K562 (cell line): Measurements from ENCODE around the gene MTHFR. TPM values are rescaled to one million over a fixed set of nuclear protein-coding genes. Genes with fewer than 3 reads are reported as not detected.
A peak's percentile ranks its signal among the peaks of the same experiment; 100 is the strongest.

Experiments used
- CSDE1 ChIP-seq, 2 experiments: fragments of 450-650 bp; IDR thresholded peaks; 2 replicates each; pipeline ENCODE4 v1.6.1; 2016; ENCODE audit warnings: mild to moderate bottlenecking in 1 of 2
- CXXC5 ChIP-seq: fragments of 250-450 bp; sonication (Bioruptor Pico); IDR thresholded peaks from 2 replicates; pipeline ENCODE4 v1.8.0; 2022; ENCODE audit warnings: inconsistent platforms, mild to moderate bottlenecking, moderate library complexity
- DACH1 ChIP-seq: fragments of 450-650 bp; IDR thresholded peaks from 2 replicates; pipeline ENCODE4 v1.6.1; 2018; ENCODE audit not compliant: partially characterized antibody
- ESRRA ChIP-seq: fragments of 450-650 bp; IDR thresholded peaks from 2 replicates; pipeline ENCODE4 v1.6.1; 2014; ENCODE audit warnings: low read depth, mild to moderate bottlenecking, moderate library complexity, borderline replicate concordance
- HOXB6 ChIP-seq: fragments of 250-450 bp; sonication (Bioruptor Pico); IDR thresholded peaks from 2 replicates; pipeline ENCODE4 v1.5.1; 2022; ENCODE audit warnings: mild to moderate bottlenecking, borderline replicate concordance
- MECOM ChIP-seq: fragments of 250-450 bp; sonication (Bioruptor Pico); IDR thresholded peaks from 2 replicates; pipeline ENCODE4 v1.8.0; 2022; ENCODE audit warnings: inconsistent platforms
- MYBL2 ChIP-seq, 2 experiments: fragments of 450-650 bp in 1 of 2; sonication (generic) in 1 of 2; formaldehyde crosslinking in 1 of 2; IDR thresholded peaks; 2 replicates each; pipeline versions ENCODE4 v1.6.1 to v1.8.1; 2017 to 2022; ENCODE audit warnings: borderline replicate concordance in 1 of 2, inconsistent platforms in 1 of 2, low read depth in 1 of 2, mild to moderate bottlenecking in 1 of 2, missing genetic modification reagents in 1 of 2, moderate library complexity in 1 of 2
- NFRKB ChIP-seq: fragments of 450-650 bp; IDR thresholded peaks from 2 replicates; pipeline ENCODE4 v1.6.1; 2016; ENCODE audit warnings: low read depth
- PYGO2 ChIP-seq: fragments of 450-650 bp; IDR thresholded peaks from 2 replicates; pipeline ENCODE4 v1.6.1; 2016; ENCODE audit warnings: mild to moderate bottlenecking, missing genetic modification characterization, moderate library complexity, missing compliant biosample characterization
- RB1 ChIP-seq: fragments of 450-650 bp; IDR thresholded peaks from 2 replicates; pipeline ENCODE4 v1.6.1; 2017; ENCODE audit warnings: low read depth, mild to moderate bottlenecking
- SNIP1 ChIP-seq: fragments of 450-650 bp; IDR thresholded peaks from 2 replicates; pipeline ENCODE4 v1.7.1; 2017; ENCODE audit warnings: low read depth, mild to moderate bottlenecking
- TEAD1 ChIP-seq, 2 experiments: fragments of 450-650 bp in 1 of 2; sonication (generic) in 1 of 2; formaldehyde crosslinking; IDR thresholded peaks; 2 replicates each; pipeline versions ENCODE4 v1.4.0 to v1.8.0; 2020 to 2022; ENCODE audit warnings: mild to moderate bottlenecking in 2 of 2, missing genetic modification reagents in 1 of 2
- TFAM ChIP-seq: fragments of 250-450 bp; sonication (Bioruptor Pico); conservative IDR thresholded peaks from 2 replicates; pipeline ENCODE4 v1.5.0; 2021; ENCODE audit warnings: mild to moderate bottlenecking, moderate library complexity
- U2AF2 ChIP-seq: fragments of 200-400 bp; formaldehyde crosslinking; optimal IDR thresholded peaks from 2 replicates; pipeline ENCODE3; 2017; ENCODE audit warnings: low read depth, mild to moderate bottlenecking, low read length
- ZC3H11A ChIP-seq: IDR thresholded peaks from 2 replicates; pipeline ENCODE4 v1.6.1; 2012; ENCODE audit warnings: low read depth, low read length, improper control_type of control experiment
- ZNF263 ChIP-seq: sonication (generic); formaldehyde crosslinking; IDR thresholded peaks from 2 replicates; pipeline ENCODE4 v1.8.0; 2022; ENCODE audit warnings: mild to moderate bottlenecking, missing genetic modification reagents, borderline replicate concordance
- ZNF780A ChIP-seq: fragments of 250-450 bp; sonication (Bioruptor Pico); IDR thresholded peaks from 2 replicates; pipeline ENCODE4 v1.5.0; 2021; ENCODE audit warnings: mild to moderate bottlenecking
- polyA plus RNA-seq, 8 experiments: library from polyadenylated mRNA; depleted of rRNA in 4 of 8; stranded (reverse) in 5 of 8; unstranded in 3 of 8; fragments of >200 nt; fragmentation: Nextera tagmentation in 2 of 8; fragmentation: Illumina TruSeq in 1 of 8; extraction: Ambion mirVana in 2 of 8; extraction: Trizol in 1 of 8; gene quantifications; 2 replicates each; pipeline versions ENCODE4 v1.2.1 to v1.2.3, GENCODE V29; 2011 to 2014; ENCODE audit warnings: inconsistent platforms in 1 of 8, missing spikeins in 1 of 8
- total RNA-seq, 7 experiments: library from RNA; depleted of rRNA in 6 of 7; stranded (reverse); fragments of >200 nt in 6 of 7; fragmentation: Illumina TruSeq in 2 of 7; extraction: Trizol in 2 of 7; gene quantifications; 2 replicates each; pipeline versions ENCODE4 v1.2.1 to v1.2.3, GENCODE V29; 2011 to 2021; ENCODE audit warnings: low replicate concordance in 1 of 7
- TF ChIP-seq, protein P1 (sequence below): fragments of 250-450 bp; sonication (Bioruptor Pico); IDR thresholded peaks from 2 replicates; pipeline ENCODE4 v1.4.0; 2020; ENCODE audit warnings: mild to moderate bottlenecking, moderate library complexity, borderline replicate concordance
- TF ChIP-seq, protein P2 (sequence below): fragments of 250-450 bp; sonication (Bioruptor Pico); IDR thresholded peaks from 2 replicates; pipeline ENCODE4 v1.4.0; 2020; ENCODE audit warnings: borderline replicate concordance
- TF ChIP-seq, protein P3 (sequence below): fragments of 250-450 bp; sonication (Bioruptor Pico); IDR thresholded peaks from 2 replicates; pipeline ENCODE4 v1.5.0; 2021; ENCODE audit warnings: mild to moderate bottlenecking, moderate library complexity

Gene MTHFR
- total and polyA plus RNA-seq, 9 of the 15 experiments (the other 6 are each of a cell fraction or from before 2014, with no cell fraction given), result 5.0 to 104 (median 62.6) TPM

DNA sequence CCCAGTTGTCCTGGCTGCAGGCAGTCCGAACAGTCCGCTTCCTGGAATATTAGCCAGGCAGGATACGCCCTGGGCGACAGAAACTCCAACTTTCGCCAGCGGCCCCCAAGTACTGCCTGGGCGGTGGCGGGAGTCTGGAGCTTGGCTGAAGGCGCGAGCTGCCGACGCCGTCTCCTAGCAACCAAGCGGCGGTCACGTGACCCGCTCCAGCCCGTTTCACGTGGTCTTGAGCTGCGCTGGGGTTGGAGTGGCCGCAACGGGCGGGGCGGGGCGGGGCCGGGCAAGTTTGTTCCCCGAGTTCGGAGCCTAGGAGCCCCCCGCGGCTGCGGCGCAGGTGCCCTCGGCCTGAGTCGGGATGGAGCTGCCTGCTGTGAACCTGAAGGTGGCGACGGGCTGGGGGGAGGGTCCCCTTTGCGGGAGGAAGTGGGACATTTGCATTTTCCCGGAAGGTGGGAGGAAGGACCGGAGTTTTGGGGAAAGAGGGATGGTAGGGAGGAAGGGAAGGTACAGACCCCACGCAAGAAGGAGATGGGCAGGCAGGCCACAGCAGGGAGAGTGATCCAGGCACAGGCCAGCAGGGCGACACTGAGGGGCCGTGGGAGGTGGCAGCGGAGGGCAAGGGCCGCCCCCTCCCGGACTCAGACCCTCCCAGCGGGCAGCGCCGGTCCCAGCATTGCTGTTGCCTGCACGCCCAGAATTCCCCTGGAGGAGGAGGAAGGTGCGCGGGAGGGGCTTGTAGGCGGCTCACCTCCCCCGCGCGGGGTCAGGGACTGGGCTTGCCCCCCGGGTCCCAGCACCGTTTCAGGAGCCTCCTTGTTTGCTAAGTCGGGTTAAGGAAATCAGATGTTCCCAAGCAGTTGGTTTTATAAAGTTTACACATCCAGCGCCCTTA is 69.7 kb downstream of the MTHFR start, which contains the start of gene AGTRAP (continued):
- TF ChIP-seq HOXB6 (CRISPR knock-in tag) (no peak), ZC3H11A (no peak), PYGO2 (tag) (no peak), ZNF780A (CRISPR knock-in tag) (no peak), MECOM (CRISPR knock-in tag) (no peak), ESRRA (peak; percentile 29; the same call in 1 of the 2 replicates), TEAD1 (CRISPR knock-in tag; IDR thresholded peaks at IDR 0.05) (peak; percentile 27 to 71; a peak in 2 of 4 replicates), NFRKB (no peak; the same call in 1 of the 2 replicates), MYBL2 (IDR thresholded peaks at IDR 0.05; ENCODE audit: low read depth) (no peak), MYBL2 (CRISPR knock-in tag; IDR thresholded peaks at IDR 0.05; ENCODE audit: borderline replicate concordance) (no peak), TFAM (CRISPR knock-in tag) (no peak), CXXC5 (CRISPR knock-in tag) (peak; percentile 78), SNIP1 (no peak), DACH1 (no peak), CSDE1 (IDR thresholded peaks at IDR 0.05) (peak in 1 of 2 experiments; percentile 90; a peak in 2 of 4 replicates), ZNF263 (no peak), U2AF2 (no peak), RB1 (peak; percentile 95)
- TF ChIP-seq, protein P1, sequence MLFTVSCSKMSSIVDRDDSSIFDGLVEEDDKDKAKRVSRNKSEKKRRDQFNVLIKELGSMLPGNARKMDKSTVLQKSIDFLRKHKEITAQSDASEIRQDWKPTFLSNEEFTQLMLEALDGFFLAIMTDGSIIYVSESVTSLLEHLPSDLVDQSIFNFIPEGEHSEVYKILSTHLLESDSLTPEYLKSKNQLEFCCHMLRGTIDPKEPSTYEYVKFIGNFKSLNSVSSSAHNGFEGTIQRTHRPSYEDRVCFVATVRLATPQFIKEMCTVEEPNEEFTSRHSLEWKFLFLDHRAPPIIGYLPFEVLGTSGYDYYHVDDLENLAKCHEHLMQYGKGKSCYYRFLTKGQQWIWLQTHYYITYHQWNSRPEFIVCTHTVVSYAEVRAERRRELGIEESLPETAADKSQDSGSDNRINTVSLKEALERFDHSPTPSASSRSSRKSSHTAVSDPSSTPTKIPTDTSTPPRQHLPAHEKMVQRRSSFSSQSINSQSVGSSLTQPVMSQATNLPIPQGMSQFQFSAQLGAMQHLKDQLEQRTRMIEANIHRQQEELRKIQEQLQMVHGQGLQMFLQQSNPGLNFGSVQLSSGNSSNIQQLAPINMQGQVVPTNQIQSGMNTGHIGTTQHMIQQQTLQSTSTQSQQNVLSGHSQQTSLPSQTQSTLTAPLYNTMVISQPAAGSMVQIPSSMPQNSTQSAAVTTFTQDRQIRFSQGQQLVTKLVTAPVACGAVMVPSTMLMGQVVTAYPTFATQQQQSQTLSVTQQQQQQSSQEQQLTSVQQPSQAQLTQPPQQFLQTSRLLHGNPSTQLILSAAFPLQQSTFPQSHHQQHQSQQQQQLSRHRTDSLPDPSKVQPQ, result no peak
- TF ChIP-seq, protein P2, sequence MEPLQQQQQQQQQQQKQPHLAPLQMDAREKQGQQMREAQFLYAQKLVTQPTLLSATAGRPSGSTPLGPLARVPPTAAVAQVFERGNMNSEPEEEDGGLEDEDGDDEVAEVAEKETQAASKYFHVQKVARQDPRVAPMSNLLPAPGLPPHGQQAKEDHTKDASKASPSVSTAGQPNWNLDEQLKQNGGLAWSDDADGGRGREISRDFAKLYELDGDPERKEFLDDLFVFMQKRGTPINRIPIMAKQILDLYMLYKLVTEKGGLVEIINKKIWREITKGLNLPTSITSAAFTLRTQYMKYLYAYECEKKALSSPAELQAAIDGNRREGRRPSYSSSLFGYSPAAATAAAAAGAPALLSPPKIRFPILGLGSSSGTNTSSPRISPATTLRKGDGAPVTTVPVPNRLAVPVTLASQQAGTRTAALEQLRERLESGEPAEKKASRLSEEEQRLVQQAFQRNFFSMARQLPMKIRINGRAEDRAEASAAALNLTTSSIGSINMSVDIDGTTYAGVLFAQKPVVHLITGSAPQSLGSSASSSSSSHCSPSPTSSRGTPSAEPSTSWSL (CRISPR knock-in tag), result no peak
- TF ChIP-seq, protein P3, sequence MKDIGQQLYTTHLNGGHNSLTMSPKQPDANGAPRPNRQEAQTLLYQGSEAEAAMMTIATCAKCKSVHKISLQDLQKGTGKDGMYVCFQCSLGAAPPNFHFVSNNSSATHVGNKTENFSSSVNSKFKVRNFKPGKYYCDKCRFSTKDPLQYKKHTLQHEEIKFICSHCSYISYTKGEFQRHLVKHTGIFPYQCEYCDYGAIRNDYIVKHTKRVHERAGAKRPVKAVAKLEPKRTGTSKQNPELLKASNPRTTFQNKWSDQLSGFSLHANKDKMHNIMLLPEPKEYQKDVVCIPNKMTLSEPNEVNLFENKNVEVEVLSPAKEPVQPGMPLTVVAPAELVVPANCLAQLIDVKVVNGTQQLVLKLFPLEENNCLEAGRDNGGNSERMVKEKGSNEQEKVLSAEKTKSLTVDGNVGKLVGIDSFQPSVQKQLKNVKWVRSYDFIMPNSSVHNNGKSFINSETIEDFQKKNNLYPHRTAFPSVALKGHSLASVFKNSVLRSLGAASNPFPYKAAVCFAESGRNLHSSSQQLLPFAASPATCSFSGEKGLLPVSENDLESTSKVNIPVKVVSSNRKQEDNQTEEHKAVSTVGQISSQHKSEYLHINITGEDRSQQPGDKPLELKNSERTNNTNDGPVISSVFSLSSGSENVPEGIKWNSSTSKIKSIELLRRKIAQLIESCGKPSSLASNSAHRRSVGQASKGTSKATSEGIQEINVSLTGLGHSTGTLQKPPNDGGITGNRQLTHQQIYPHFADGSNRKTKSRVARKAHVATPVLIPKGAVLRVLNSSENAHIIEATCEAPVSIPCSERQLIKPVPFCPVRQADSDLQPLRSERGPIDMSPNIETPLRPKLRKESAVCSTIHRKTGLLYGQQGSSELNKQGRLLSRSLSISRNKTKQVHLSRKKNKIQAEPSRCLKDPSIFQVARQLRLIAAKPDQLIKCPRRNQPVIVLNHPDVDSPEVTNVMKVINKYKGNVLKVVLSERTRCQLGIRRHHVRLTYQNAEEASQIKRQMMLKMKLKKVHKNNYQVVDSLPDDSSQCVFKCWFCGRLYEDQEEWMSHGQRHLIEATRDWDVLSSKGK (CRISPR knock-in tag), result no peak
